HepG2 (cell line): ENCODE results near the gene APRT. TPM values are rescaled to one million over a fixed set of nuclear protein-coding genes. Genes with fewer than 3 reads are reported as not detected.

Experiments used
- ADNP ChIP-seq: sonication (generic); formaldehyde crosslinking; IDR thresholded peaks from 2 replicates; pipeline ENCODE4 v1.4.0; 2020; ENCODE audit warnings: missing genetic modification reagents
- CENPT ChIP-seq: sonication (generic); formaldehyde crosslinking; IDR thresholded peaks from 2 replicates; pipeline ENCODE4 v1.8.0; 2022; ENCODE audit warnings: low read depth, mild to moderate bottlenecking, moderate library complexity, missing genetic modification reagents
- ESRRA ChIP-seq: sonication (generic); formaldehyde crosslinking; IDR thresholded peaks from 2 replicates; pipeline ENCODE4 v1.5.1; 2020; ENCODE audit warnings: mild to moderate bottlenecking, low read depth, missing genetic modification reagents
- FOXP1 ChIP-seq, 2 experiments: fragments of 450-650 bp in 1 of 2; IDR thresholded peaks; 2 replicates each; pipeline ENCODE4 v1.6.1; 2017 to 2018; ENCODE audit warnings: antibody characterized with exemption in 1 of 2
- IRX3 ChIP-seq: sonication (generic); formaldehyde crosslinking; IDR thresholded peaks from 2 replicates; pipeline ENCODE4 v1.8.1; 2023; ENCODE audit warnings: mild to moderate bottlenecking, low read depth, missing genetic modification reagents, borderline replicate concordance
- NFE2L1 ChIP-seq: sonication (generic); formaldehyde crosslinking; IDR thresholded peaks from 2 replicates; pipeline ENCODE4 v1.4.0; 2020; ENCODE audit warnings: missing genetic modification reagents, mild to moderate bottlenecking, borderline replicate concordance
- SP4 ChIP-seq: sonication (generic); formaldehyde crosslinking; IDR thresholded peaks from 2 replicates; pipeline ENCODE4 v1.8.1; 2023; ENCODE audit warnings: mild to moderate bottlenecking, missing genetic modification reagents
- ZBTB1 ChIP-seq: sonication (generic); formaldehyde crosslinking; IDR thresholded peaks from 2 replicates; pipeline ENCODE4 v1.4.0; 2020; ENCODE audit warnings: missing genetic modification reagents, borderline replicate concordance
- ZKSCAN5 ChIP-seq: sonication (generic); formaldehyde crosslinking; IDR thresholded peaks from 2 replicates; pipeline ENCODE4 v1.5.1; 2020; ENCODE audit warnings: mild to moderate bottlenecking, missing genetic modification reagents
- ZNF205 ChIP-seq: IDR thresholded peaks from 2 replicates; pipeline ENCODE4 v1.6.1; 2018; ENCODE audit warnings: missing biosample characterization, missing genetic modification reagents
- ZNF224 ChIP-seq: sonication (generic); formaldehyde crosslinking; IDR thresholded peaks from 2 replicates; pipeline ENCODE4 v1.5.0; 2020; ENCODE audit warnings: mild to moderate bottlenecking, missing genetic modification reagents
- ZNF256 ChIP-seq: sonication (generic); formaldehyde crosslinking; conservative IDR thresholded peaks from 2 replicates; pipeline ENCODE4 v1.4.0; 2020; ENCODE audit warnings: missing genetic modification reagents
- ZNF30 ChIP-seq: sonication (generic); formaldehyde crosslinking; IDR thresholded peaks from 2 replicates; pipeline ENCODE4 v1.5.0; 2020; ENCODE audit warnings: mild to moderate bottlenecking, missing genetic modification reagents
- polyA plus RNA-seq, 8 experiments: library from polyadenylated mRNA; depleted of rRNA in 3 of 8; stranded (reverse) in 7 of 8; unstranded in 1 of 8; fragments of >200 nt; fragmentation: Illumina TruSeq in 4 of 8; extraction: Trizol in 4 of 8; gene quantifications; 2 replicates each; pipeline versions ENCODE4 v1.2.1 to v1.2.3, GENCODE V29; 2011 to 2016; ENCODE audit warnings: low read depth in 4 of 8, missing spikeins in 1 of 8, mixed read lengths in 1 of 8; ENCODE audit not compliant: insufficient read depth in 1 of 8
- total RNA-seq, 5 experiments: library from RNA; depleted of rRNA; stranded (reverse); fragments of >200 nt; fragmentation: Illumina TruSeq; extraction: Trizol; gene quantifications; 2 replicates each; pipeline ENCODE4 v1.2.3, GENCODE V29; 2016; ENCODE audit warnings: low read depth in 1 of 5
- TF ChIP-seq, protein P1 (sequence below): sonication (generic); formaldehyde crosslinking; IDR thresholded peaks from 2 replicates; pipeline ENCODE4 v1.5.0; 2020; ENCODE audit warnings: missing genetic modification reagents, mild to moderate bottlenecking, borderline replicate concordance
- TF ChIP-seq, protein P2 (sequence below): sonication (generic); formaldehyde crosslinking; IDR thresholded peaks from 2 replicates; pipeline ENCODE4 v1.8.0; 2022; ENCODE audit warnings: low read depth, missing genetic modification reagents
- TF ChIP-seq, protein P3 (sequence below): sonication (generic); formaldehyde crosslinking; IDR thresholded peaks from 2 replicates; pipeline ENCODE4 v1.5.1; 2020; ENCODE audit warnings: missing genetic modification reagents, mild to moderate bottlenecking, borderline replicate concordance
- TF ChIP-seq, protein P4 (sequence below): sonication (generic); formaldehyde crosslinking; IDR thresholded peaks from 2 replicates; pipeline ENCODE4 v1.8.1; 2023; ENCODE audit warnings: missing genetic modification reagents, inconsistent platforms, borderline replicate concordance
- TF ChIP-seq, protein P5 (sequence below): IDR thresholded peaks from 2 replicates; pipeline ENCODE4 v1.6.1; 2016; ENCODE audit warnings: low read depth
- TF ChIP-seq, protein P6 (sequence below): sonication (generic); formaldehyde crosslinking; IDR thresholded peaks from 2 replicates; pipeline ENCODE4 v1.4.0; 2020; ENCODE audit warnings: mild to moderate bottlenecking, missing genetic modification reagents
- TF ChIP-seq, protein P7 (sequence below): sonication (generic); formaldehyde crosslinking; IDR thresholded peaks from 2 replicates; pipeline ENCODE4 v1.9.0; 2021; ENCODE audit warnings: missing genetic modification reagents, mild to moderate bottlenecking, borderline replicate concordance

The APRT gene
- total and polyA plus RNA-seq, 2 of the 13 experiments (the other 11 are each of a cell fraction or from before 2014, with no cell fraction given): 155 to 242 TPM

DNA sequence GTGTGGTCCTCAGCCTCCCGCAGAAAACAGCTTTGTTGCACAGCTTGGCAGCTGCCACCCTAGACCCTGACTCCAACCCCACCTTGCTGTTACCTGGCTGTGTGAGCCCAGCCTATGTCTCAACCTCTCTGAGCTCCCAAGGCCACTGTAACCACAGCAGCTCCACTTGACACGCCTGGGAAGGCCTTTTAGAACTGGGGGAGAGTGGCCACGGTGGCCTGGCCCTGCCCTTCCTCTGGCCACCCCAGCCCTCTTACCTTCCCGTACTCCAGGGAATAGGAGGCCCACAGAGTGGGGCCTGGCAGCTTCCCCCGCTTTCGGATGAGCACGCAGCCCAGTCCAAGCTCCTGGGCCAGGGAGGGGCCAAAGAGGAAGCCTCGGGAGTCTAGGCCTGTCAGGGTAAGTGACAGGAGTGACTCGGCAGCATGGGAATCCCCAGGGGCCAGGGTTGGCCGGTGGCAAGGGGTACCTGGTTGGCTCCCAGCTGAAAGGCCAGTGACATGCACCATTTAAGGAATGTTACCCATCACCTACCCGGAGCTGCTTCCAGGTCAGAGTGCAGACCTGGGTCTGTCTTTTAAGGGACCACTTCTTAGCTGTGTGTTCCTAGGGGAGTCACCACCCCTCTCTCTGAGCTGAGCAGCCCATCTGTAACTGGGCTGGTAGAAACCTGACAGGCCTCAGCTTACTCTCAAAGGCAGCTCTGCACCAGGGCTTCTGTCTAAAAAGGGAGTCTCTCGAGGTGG lies 1.4 kb downstream of the APRT start (continued):
- TF ChIP-seq, protein P1, sequence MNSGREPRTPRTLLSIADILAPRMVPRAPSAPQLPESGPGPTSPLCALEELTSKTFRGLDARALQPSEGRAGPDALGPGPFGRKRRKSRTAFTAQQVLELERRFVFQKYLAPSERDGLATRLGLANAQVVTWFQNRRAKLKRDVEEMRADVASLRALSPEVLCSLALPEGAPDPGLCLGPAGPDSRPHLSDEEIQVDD: no peak
- TF ChIP-seq ESRRA (CRISPR knock-in tag) (no peak), ZNF205 (CRISPR knock-in tag) (no peak), IRX3 (CRISPR knock-in tag) (no peak), SP4 (CRISPR knock-in tag) (peak; percentile 59; the same call in 1 of the 2 replicates), ZNF224 (CRISPR knock-in tag) (no peak; the same call in 1 of the 2 replicates), ZBTB1 (CRISPR knock-in tag) (no peak), FOXP1 (IDR thresholded peaks at IDR 0.05) (no peak), FOXP1 (CRISPR knock-in tag; IDR thresholded peaks at IDR 0.05) (no peak), ZKSCAN5 (no peak), ADNP (0 out of 2 replicates have a peak, but pooled peaks have one; percentile 21), NFE2L1 (0 out of 2 replicates have a peak, but pooled peaks have one; percentile 18), ZNF30 (no peak), ZNF256 (no peak), CENPT (CRISPR knock-in tag) (no peak)
- TF ChIP-seq, protein P2, sequence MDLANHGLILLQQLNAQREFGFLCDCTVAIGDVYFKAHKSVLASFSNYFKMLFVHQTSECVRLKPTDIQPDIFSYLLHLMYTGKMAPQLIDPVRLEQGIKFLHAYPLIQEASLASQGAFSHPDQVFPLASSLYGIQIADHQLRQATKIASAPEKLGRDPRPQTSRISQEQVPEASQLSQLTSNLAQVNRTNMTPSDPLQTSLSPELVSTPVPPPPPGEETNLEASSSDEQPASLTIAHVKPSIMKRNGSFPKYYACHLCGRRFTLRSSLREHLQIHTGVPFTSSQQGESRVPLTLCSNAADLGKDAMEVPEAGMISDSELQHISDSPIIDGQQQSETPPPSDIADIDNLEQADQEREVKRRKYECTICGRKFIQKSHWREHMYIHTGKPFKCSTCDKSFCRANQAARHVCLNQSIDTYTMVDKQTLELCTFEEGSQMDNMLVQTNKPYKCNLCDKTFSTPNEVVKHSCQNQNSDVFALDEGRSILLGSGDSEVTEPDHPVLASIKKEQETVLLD (CRISPR knock-in tag): no peak
- TF ChIP-seq, protein P3, sequence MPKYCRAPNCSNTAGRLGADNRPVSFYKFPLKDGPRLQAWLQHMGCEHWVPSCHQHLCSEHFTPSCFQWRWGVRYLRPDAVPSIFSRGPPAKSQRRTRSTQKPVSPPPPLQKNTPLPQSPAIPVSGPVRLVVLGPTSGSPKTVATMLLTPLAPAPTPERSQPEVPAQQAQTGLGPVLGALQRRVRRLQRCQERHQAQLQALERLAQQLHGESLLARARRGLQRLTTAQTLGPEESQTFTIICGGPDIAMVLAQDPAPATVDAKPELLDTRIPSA: no peak
- TF ChIP-seq, protein P4, sequence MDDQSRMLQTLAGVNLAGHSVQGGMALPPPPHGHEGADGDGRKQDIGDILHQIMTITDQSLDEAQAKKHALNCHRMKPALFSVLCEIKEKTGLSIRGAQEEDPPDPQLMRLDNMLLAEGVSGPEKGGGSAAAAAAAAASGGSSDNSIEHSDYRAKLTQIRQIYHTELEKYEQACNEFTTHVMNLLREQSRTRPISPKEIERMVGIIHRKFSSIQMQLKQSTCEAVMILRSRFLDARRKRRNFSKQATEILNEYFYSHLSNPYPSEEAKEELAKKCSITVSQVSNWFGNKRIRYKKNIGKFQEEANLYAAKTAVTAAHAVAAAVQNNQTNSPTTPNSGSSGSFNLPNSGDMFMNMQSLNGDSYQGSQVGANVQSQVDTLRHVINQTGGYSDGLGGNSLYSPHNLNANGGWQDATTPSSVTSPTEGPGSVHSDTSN: no peak
- TF ChIP-seq, protein P5, sequence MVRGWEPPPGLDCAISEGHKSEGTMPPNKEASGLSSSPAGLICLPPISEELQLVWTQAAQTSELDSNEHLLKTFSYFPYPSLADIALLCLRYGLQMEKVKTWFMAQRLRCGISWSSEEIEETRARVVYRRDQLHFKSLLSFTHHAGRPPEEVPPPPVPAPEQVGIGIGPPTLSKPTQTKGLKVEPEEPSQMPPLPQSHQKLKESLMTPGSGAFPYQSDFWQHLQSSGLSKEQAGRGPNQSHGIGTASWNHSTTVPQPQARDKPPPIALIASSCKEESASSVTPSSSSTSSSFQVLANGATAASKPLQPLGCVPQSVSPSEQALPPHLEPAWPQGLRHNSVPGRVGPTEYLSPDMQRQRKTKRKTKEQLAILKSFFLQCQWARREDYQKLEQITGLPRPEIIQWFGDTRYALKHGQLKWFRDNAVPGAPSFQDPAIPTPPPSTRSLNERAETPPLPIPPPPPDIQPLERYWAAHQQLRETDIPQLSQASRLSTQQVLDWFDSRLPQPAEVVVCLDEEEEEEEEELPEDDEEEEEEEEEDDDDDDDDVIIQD (CRISPR knock-in tag): no peak
- TF ChIP-seq, protein P6, sequence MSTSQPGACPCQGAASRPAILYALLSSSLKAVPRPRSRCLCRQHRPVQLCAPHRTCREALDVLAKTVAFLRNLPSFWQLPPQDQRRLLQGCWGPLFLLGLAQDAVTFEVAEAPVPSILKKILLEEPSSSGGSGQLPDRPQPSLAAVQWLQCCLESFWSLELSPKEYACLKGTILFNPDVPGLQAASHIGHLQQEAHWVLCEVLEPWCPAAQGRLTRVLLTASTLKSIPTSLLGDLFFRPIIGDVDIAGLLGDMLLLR (CRISPR knock-in tag): 0 out of 2 replicates have a peak, but pooled peaks have one; percentile 0
- TF ChIP-seq, protein P7, sequence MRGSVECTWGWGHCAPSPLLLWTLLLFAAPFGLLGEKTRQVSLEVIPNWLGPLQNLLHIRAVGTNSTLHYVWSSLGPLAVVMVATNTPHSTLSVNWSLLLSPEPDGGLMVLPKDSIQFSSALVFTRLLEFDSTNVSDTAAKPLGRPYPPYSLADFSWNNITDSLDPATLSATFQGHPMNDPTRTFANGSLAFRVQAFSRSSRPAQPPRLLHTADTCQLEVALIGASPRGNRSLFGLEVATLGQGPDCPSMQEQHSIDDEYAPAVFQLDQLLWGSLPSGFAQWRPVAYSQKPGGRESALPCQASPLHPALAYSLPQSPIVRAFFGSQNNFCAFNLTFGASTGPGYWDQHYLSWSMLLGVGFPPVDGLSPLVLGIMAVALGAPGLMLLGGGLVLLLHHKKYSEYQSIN: no peak
